ENCODE measurements around the gene TCF12.

TCF12 gene

DNA sequence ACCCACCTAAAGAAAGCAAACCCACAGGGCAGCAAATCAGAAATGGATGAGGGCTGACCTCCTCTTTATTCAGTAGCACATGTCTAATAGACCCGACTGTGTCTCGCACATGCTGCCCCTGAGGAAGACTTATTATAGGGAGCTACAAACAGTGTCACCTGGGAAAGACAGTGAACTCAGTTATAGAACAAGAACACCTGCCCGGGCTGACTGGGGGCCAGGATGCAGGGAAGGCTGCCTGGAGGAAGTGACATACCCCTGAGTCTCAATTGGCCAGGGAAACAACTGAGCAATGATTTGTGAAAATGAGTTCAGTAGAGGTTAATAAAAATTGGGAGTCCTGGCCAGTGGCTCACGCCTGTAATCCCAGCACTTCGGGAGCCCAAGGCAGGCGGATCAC is 379.2 kb downstream of the TCF12 start:
- no peak for DNase-seq (ENCODE audit: low spot score)

DNA sequence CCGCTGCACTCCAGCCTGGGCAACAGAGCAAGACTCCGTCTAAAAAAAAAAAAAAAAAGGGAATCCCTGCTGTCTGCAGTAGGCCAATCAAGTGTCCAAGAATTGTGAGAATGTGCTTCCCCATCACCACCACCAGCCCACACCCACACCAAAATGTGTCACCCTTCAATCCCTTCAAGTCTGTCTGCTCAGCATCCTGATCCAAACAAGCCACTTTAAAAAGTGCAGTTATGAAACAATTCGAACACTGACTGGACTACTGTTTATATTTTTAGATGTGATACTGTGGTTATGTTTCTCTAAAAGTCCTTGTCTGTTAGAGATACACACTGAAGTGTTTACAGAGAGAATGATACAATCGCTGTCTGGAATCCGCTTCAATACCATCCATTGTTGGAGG is 379.8 kb downstream of the TCF12 start:
- no peak for DNase-seq (ENCODE audit: low spot score)

DNA sequence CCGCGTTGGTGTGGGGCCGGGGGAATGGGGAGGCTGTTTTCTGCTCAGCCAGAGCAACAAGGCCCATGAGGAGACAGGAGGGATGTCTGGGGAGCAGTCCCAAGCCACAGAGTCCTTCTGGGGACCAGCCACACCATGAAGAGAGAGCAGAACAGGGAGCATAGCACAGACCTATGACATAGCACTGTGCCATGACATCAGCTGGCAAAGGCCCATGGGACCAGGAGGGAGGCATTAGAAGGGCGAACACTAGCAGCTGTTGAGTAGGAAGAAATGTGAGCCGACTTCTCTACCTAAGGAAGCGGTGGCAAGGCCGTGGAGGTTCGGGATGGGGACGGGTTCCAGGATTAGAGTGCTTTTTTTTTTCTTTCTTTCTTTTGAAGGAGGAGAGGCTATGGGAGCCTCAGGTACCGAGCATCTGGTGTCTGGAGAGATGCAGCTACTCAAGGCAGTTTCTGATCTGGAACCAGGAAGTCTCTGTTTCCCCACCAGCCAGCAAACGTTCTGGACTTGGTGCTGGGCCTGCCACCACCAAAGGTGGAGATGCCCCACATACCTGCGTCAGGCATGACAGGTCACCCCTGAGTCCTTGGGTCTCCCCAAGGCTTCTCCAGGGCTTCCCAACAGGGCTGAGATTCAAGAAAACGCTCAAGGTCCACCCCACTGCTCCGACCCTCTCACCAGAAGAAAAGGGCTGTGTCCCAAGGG is 380.6 kb downstream of the TCF12 start:
- no peak for DNase-seq (ENCODE audit: low spot score)

DNA sequence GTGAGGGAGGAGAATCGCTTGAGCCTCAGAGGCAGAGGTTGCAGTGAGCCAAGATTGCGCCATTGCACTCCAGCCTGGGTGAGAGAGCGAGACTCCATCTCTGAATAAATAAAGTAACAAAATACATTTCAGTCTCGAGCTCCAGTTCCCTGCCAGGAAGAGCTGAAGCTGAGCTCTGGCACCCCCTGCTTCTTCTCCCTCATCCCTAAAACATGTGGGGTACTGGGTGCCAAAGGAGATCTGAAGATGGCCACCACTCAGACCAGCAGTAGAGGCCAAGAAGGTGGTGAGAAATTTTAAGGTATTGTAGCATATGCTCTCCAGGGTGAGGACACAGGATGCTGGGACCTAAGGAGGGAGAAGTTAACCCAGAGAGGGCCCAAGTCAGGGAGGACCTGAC is 382.9 kb downstream of the TCF12 start:
- no peak for DNase-seq (ENCODE audit: low spot score)

DNA sequence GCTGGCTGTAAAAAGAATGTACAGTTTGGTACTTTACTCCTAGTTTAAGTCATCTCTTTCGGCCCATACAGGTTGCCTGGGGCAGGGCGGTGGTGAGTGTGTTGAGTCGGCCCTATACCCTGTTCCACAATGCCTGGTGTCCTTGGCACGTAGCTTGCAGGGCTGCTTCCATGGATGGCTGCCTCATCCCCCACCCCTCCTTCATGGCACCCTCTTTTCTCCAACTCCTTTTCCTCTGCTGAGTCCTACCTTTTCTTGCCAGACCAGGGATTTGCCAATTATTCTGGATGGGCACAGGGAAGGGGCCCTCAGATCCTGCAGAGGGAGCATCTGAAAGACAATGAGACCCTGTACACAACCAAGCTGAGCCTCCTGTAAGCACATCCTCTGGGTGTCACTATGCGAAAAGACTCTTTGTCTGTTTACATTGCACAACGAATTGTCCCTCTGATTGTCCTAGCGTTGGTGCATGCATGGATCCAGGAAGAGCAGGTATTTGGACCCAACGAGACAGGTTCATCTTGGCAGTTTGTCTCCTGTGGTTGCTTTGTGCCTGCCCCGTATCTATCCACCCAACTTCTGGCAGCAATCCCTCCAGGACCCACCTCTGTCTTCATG is 384.3 kb downstream of the TCF12 start:
- no peak for DNase-seq (ENCODE audit: low spot score)

DNA sequence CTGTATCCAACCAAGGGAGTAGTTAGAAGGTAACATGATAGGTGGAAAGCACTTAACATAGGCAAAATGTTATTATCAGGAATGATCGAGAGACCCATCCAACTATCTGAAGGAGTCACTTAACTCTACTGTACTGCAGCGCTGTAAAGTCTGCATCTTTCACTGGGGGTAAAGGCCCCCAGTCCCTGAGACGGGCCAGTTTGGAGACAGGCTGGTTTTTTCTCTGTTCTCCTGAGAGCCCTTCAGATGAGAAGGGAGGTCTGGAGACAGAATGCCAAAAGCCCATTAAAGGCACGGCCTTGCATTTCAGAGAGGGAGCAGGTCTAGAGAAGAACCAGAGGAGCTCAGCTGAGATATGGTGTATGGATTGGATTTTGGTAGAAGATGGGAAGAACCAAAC is 386.6 kb downstream of the TCF12 start:
- DNase-seq (ENCODE audit: low spot score) = no peak

DNA sequence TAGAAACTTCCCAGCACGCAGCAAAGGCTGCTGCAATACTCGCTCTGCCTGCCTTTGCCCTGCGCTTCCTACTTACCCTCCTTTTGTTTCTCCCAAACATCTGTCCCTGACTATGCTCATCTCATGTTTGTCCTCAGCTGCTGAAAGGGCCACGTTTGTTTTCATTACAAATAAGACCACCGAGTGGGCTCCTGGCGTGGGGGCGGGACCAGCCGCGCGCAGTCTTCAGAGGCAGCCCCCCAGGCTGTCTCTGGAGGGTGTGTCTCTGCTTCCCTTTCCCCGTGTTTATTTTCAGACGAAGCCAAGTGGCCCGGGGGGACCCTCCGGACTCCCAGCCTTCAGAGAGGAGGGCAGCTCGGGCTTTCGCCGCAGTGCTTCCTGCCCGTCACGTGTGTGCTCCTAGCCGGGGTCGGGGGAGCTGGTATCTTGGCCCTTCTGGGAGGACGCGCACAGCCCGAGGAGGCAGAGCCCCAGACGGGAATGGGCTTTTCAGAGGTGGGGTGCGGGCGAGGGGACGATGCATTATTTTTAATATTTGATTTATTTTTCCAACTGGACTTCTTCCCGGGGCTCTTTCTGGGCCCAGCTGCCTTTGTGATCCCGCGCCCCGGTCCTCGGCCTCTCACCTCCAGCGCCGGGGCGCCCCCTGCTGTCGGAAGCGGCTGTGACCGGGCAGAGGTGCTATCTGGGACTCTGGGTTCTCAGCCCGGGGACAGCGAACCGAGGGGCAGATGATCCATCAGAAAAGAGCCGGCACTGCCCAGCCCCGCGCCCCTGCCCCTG is 387.9 kb downstream of the TCF12 start:
- peak; percentile 97 for DNase-seq (ENCODE audit: low spot score)

DNA sequence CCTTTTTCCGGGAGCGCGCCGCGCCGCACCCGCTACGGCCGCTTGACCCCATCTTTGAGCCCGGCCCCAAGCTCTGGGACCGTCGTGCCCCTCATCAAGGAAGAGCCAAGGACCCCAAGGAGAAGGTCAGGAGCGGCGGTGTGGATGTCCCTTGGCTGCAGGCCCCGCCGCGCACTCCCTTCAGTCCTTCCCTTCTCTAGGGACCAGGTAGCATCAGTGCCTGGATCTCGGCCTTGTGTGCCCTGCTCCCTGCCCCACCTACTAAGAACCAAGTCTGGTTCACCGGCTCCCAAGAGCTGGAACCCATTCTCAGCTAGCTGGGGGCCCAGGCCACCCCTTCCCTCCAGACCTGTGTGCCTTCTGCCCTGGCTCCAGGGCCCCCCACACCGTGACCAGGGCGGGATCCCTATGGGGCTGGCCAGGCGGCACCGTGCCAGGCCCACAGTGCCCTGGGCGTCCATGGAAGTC is 388.5 kb downstream of the TCF12 start:
- no peak for DNase-seq (ENCODE audit: low spot score)

DNA sequence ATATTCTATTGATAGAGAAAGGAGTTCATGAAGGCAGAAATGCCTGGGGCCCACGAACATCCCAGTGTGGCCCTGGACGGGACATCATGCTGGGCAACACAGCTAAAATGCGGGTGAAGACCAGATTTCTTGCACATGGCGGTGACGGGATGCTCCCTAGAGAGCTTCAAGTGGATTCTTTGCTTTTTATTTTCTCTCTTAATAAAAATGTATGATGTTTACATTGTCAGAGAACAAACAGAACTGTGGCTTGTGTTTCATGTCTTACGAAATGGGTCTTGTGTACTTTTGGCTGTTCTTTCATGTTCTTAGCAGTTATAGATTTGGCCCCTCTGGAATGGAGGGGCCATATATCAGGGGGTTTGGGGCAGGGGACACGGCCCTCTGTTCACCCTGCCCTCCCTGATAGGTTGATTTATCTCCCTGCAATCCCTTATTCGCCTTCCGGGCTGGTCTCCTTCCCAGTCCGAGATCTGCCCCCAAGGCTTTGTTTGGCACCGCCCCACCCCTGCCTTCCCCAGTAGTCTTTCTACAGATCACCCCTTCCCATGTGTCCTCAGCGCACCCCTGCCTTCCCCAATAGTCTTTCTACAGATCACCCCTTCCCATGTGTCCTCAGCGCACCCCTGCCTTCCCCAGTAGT is 389.2 kb downstream of the TCF12 start:
- no peak for DNase-seq (ENCODE audit: low spot score)

DNA sequence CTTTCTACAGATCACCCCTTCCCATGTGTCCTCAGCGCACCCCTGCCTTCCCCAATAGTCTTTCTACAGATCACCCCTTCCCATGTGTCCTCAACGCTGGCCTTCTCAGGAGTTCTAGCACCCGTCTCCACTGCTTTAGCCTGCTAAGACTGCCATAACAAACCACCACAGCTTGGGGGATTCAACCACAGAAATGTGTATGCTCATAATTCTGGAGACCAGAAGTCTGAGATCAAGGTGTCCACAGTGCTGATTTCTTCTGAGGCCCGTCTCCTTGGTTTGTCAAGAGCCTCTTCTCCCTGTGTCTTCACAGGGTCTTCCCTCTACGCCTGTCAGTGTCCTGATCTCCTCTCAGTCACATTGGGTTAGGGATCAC is 389.7 kb downstream of the TCF12 start:
- DNase-seq (ENCODE audit: low spot score) = no peak

DNA sequence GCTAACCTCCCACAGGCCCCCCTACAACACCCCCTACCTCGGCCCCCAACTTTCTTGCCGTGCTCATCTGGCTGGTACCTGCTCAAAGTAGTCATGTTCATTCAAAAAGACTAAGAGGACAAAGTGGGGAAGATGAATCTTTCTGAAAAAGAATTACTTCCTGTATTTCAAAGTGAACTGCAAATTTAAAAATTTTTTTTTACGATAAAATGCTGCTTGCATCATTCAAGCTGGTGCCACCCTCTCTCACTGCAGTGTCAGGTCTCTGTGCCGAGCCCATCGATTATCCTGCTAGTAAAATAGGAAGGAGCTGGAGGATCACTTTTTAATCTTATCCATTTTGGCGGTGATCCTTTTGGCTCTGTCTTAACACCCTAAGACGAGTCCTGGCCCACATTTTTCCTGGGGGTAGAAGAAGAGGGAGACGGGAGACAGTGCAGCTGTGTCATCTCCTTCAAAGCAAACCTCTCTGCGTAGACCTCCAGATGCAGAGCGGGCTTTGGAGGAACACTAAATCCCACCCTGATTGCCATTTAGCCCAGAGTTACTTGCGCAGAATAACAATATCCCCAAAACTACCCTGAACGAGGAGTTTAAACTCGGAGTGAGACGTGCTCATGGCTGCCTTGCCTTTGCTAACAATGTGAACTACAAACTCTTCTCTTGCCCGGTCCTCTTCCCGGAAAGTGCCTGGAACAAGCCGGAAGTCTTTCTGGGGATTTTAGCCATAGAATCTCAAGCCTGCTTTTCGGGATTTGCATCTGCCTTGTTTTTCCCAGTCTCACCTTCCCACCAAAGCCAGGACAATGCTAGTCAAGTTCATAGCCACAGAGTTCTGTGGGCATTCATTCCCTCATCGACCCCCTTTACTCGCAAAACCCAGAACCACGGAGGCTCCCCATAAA is 391.7 kb downstream of the TCF12 start:
- no peak for DNase-seq (ENCODE audit: low spot score)

DNA sequence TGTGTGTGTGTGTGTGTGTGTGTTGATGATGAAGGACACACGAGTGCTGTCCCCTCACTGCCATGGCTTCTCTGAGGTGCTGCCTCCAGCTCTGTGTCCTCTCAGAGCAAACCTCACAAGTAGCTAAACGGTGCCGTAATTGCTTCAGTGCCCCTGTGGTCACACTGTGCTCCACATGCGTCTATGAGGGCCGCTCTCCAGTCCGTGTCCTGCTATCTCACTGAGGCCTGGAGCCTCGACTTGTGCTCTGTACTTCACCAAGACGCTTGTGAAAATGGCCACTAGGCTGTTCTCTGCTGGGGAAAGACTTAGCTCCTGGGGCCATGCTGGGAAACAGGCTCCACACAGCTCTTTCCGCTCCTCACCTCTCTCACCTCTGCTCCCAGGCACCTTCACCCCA is 392.4 kb downstream of the TCF12 start:
- no peak for DNase-seq (ENCODE audit: low spot score)

DNA sequence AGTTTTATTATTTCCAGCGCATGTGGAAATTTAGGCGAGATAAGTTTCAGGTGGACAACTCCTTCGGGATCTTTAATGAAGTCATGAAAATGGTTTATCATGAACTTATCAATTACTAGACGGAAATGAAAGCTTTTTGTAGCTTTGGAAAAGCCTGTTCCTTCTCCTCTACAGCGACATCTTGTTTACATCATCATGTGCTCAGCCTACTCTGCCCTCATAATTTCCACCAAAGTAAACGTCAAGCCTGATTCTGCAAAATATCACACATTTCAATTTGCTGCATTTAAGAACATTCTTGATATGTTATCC is 393.5 kb downstream of the TCF12 start:
- no peak for DNase-seq (ENCODE audit: low spot score)

DNA sequence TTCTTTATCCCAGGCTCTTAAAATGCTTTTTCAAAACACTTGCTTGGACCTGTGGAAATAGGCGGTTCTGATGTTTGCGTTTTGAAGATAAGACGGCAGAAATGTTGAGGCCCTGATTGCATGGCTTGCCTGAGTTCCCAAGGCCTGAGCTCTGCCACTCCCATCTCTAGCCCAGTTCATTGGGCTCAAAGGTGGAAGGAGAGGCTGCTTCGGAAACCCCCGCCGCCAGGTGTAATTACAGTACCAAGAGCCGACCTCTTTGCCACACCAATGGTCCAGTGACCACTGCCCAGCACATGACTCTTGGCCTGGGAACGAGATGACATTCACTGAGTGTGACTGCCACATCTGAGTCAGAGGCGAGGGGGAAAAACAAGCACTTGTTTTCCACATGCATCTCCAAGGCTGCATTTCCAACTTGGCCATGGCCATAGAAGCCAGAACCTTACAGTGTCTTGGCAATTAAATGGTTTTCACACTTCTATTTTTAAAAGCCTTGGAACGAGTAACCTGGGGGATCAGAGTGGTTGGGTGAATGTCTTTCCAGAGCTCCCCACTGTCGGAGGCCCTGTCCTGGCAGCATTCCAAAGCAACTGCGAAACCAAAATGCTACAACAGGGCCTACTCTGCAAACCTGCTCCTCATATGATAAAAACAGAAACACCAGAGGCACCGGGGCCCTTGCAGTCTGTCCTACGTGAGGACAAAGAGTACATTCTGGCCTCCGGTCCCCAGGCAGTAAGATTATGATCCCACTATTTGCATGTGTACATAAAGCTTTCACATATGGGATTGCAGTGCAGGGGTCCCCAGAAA is 394.1 kb downstream of the TCF12 start:
- no peak for DNase-seq (ENCODE audit: low spot score)

DNA sequence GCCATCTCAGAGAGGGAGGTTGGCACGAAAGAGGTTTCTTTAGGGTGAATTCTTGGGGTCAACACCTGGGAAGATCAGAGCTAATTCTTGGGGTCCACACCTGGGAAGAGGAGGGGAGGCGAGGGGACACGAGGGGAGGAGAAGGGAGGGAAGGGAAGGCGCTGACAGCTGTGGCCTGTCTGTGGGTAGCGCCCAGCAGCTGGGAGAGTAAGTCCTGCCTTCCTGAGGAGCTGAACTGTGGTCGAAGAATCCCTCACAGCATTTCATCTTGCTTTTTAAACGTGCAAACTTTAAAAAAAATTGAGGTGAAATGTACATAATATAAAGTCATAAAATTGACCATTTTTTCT is 394.7 kb downstream of the TCF12 start:
- DNase-seq (ENCODE audit: low spot score) = no peak

DNA sequence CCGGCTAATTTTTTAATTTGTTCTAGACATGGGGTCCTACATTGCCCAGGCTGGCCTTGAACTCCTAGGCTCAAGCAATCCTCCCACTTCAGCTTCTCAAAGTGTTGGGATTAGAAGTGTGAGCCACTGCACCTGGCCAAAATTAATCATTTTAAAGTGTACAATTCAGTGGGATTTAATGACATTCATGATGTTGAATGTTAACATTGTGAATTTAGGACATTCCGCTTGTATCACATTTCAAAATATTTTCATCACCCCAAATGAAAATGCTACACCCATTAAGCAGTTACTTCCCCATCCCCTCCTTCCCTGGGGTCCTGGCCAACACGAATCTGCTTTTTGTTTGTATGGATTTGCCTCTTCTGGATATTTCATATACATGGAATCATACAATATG is 395.8 kb downstream of the TCF12 start:
- no peak for DNase-seq (ENCODE audit: low spot score)

DNA sequence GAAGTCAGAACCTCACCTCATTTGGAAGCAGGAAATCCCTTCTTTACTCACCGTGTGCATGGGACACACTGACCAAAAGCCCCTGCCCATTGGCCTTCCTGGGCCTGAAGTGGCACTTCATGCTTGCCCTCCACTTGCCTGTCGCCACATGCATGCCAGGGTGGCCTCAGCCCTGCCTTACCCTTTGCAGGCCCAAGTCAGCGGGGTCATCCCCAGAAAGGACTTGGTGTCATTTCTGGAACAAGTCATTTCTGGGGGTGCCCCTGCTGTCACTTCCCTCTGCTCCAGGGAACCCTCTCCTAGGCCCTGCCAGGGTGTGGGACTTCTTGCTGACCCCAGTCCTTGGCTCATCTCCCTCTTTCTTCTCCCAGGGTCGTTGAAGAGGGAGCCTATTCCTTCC is 398.0 kb downstream of the TCF12 start:
- no peak for DNase-seq (ENCODE audit: low spot score)

DNA sequence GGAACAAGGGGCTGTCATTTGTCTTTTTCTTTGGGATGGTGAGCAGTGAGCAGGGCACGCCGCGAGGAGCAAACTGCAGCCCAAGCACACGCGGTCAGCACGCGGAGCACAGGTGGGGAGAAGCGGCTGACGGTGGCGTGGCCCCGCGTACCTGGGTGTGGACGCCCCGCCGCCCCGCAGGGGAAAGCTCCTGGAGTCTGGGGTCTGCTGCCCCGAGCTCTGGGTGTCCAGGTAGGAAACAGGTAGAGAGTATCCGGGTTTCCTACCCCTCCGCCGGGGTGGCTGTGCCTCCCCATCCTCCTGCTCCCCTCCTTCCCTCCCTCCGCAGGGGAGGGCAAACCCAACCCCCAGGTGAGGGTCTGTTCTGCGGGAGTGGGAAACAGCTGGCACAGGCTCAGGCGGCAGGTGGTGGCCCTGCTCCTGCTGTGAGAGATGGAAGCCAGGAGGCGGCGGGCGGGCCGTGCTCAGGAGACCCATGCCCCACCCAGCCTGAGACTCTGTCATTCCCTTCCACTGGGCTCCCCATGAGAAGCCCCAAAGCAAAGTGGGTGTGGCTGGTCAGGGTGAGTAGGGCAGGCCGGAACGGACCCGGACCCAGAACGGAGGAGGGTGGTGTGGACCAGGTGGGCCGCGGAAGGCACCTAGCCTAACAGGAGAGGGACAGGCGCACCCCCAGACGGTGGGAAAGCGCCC is 400.9 kb downstream of the TCF12 start:
- DNase-seq (ENCODE audit: low spot score) = no peak

DNA sequence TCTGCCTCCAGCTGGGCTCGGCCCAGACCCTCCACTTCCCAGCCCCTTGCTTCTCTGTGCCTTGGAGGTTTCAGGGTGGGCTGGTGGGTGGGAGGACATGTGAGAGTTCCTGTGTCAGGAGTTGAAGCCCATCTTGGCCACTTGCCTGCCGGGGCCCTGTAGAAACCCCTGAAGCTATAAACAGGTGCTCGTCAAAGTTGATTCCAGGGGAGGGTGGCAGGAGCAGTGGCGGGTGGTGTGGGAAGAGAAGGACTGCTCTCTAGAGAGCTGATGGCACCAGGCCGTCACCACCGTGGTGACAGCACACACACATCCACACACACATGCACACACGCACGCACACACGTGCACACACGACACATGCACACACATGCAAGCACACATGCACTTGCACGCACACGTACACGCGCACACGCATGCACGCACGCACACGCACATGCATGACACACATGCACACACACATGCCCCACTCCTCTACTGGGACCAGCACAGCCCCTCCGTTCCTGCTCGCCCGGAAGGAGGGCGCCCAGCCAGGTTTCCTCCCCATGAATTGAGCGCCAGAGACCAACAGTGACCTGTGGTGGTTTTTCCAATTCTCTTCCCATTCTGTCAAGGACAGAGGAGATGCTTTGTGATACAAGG is 401.6 kb downstream of the TCF12 start:
- no peak for DNase-seq (ENCODE audit: low spot score)

DNA sequence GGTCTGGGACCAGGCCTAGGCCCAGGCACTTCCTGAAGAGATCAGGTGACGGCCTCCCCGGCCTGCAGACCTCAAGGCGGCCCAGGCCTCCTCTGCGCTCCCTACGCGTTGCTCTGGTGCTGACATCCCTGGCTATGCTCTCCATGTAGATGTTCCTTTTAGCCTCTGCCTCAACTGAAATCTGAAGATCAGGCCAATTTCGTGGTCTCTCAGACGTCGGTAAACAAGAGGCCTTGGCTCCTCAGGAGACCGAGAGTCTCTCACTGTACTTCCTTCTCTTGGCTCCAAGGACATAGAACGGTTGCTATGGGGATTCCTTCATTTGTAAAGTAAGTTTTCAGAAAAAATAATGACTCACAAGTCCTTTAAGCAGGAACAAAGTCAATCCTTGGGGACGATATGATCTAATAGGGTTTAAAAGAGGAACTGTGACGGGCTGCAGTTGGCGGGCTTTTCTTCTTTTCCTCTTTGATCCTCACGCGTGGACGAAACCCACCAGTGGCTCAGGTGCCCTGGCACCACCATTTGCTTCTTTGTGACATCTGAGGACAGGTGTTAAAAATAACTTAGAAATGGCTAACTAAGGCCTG is 402.3 kb downstream of the TCF12 start:
- DNase-seq (ENCODE audit: low spot score) = no peak

Measured in iPS-NIHi11 (cell line).